GM12873 (cell line): ENCODE data around the gene VASP.

Experiments
- CTCF ChIP-seq: IDR thresholded peaks from 2 replicates; pipeline ENCODE4 v1.5.1; 2012; ENCODE audit warnings: low read depth, mild to moderate bottlenecking, moderate library complexity, low read length, control low read depth; ENCODE audit not compliant: insufficient read depth; ENCODE audit errors: missing control alignments

Gene VASP

GRCh38 chr19:45475537-45476291 lies 31.6 kb upstream of the VASP start:
- no peak for TF ChIP-seq CTCF

- TF ChIP-seq CTCF: no peak
These were observed 31.0 kb upstream of the VASP start for GRCh38 chr19:45476304-45476703.

- TF ChIP-seq CTCF: no peak
These were observed 30.1 kb upstream of the VASP start for GRCh38 chr19:45477186-45477585.

- TF ChIP-seq CTCF: no peak
These were observed 29.4 kb upstream of the VASP start for GRCh38 chr19:45477713-45478453.

GRCh38 chr19:45478454-45479238 lies 28.6 kb upstream of the VASP start:
- peak; percentile 98 for TF ChIP-seq CTCF

GRCh38 chr19:45483033-45483432 lies 24.2 kb upstream of the VASP start:
- TF ChIP-seq CTCF: no peak
